HG03060 (cell line): Measurements from ENCODE around the gene LYRM7.
"Not testable (repeated sequence)": the region's sequence is repeated elsewhere in the genome, so short reads cannot be mapped to it uniquely, and the experiment has no call there.

Experiments
- ATAC-seq: cut with Tn5 transposase; IDR thresholded peaks from one replicate; pipeline ENCODE4 v1.9.1; 2021; ENCODE audit warnings: low read depth, moderate number of reproducible peaks; ENCODE audit not compliant: unreplicated experiment

Gene LYRM7

GRCh38 chr5:131171276-131171810 is 599 bp downstream of the LYRM7 start:
- ATAC-seq, result peak; percentile 0

GRCh38 chr5:131180407-131180806 is 9.7 kb downstream of the LYRM7 start:
- ATAC-seq, result no peak

GRCh38 chr5:131182839-131183238 is 12.1 kb downstream of the LYRM7 start:
- ATAC-seq, result no peak

GRCh38 chr5:131185523-131186104 is 14.9 kb downstream of the LYRM7 start:
- no peak for ATAC-seq

GRCh38 chr5:131186561-131187256 is 16.0 kb downstream of the LYRM7 start:
- ATAC-seq, result no peak

- no peak for ATAC-seq
Observed at GRCh38 chr5:131193106-131193505, 22.4 kb downstream of the LYRM7 start.

GRCh38 chr5:131193897-131194296 is 23.2 kb downstream of the LYRM7 start:
- not testable (repeated sequence) for ATAC-seq

GRCh38 chr5:131194725-131195124 is 24.0 kb downstream of the LYRM7 start:
- ATAC-seq, result no peak

GRCh38 chr5:131195696-131196095 is 25.0 kb downstream of the LYRM7 start:
- ATAC-seq, result no peak

GRCh38 chr5:131196331-131196730 is 25.6 kb downstream of the LYRM7 start:
- ATAC-seq, result no peak

GRCh38 chr5:131198625-131199024 is 27.9 kb downstream of the LYRM7 start:
- no peak for ATAC-seq

- ATAC-seq, result no peak
Observed at GRCh38 chr5:131200560-131200959, 29.8 kb downstream of the LYRM7 start.

GRCh38 chr5:131204964-131205363 is 34.2 kb downstream of the LYRM7 start:
- ATAC-seq, result no peak

GRCh38 chr5:131206061-131206460 is 35.3 kb downstream of the LYRM7 start:
- ATAC-seq, result no peak

- ATAC-seq, result no peak
Observed at GRCh38 chr5:131206772-131207171, 36.0 kb downstream of the LYRM7 start.

- no peak for ATAC-seq
Observed at GRCh38 chr5:131209175-131209505, 38.4 kb downstream of the LYRM7 start.

- ATAC-seq, result peak; percentile 86
Observed at GRCh38 chr5:131209506-131210150, 38.9 kb downstream of the LYRM7 start.

GRCh38 chr5:131210151-131210510 is 39.4 kb downstream of the LYRM7 start:
- ATAC-seq, result no peak

- no peak for ATAC-seq
Observed at GRCh38 chr5:131211669-131212068, 40.9 kb downstream of the LYRM7 start.

- no peak for ATAC-seq
Observed at GRCh38 chr5:131212471-131213021, 41.8 kb downstream of the LYRM7 start.

GRCh38 chr5:131214609-131215227 is 44.0 kb downstream of the LYRM7 start:
- no peak for ATAC-seq
